GM23338 (cell line): ENCODE results near the gene PCNX3. TPM values are rescaled to one million over a fixed set of nuclear protein-coding genes. Genes with fewer than 3 reads are reported as not detected.

Experiments
- ATAC-seq: fragments of 200-7000 bp; cut with Tn5 transposase; 3 replicates; pipeline ENCODE4 v1.9.1; 2020
- DNase-seq: peaks from one replicate; pipeline ENCODE4 v3.0.0-alpha.2; 2015; ENCODE audit warnings: low spot score
- H2AFZ ChIP-seq: fragments of 200-600 bp; sonication (generic); 2 replicates; pipeline ENCODE4 v1.8.0; 2016; ENCODE audit warnings: antibody characterized with exemption, mild to moderate bottlenecking, moderate library complexity
- H3F3A ChIP-seq: fragments of 200-600 bp; sonication (generic); replicated peaks from 2 replicates; pipeline ENCODE4 v1.8.0; 2017; ENCODE audit warnings: antibody characterized with exemption, mixed run types, low read depth
- H3K27ac ChIP-seq: fragments of 200-600 bp; sonication (generic); 2 replicates; pipeline ENCODE4 v1.6.1; 2016; ENCODE audit warnings: low read depth
- H3K27me3 ChIP-seq: fragments of 200-600 bp; sonication (generic); 2 replicates; pipeline ENCODE4 v1.8.0; 2016; ENCODE audit warnings: mild to moderate bottlenecking, mixed run types, moderate library complexity; ENCODE audit not compliant: insufficient read depth
- H3K36me3 ChIP-seq: fragments of 200-600 bp; sonication (generic); 2 replicates; pipeline ENCODE4 v1.8.0; 2016; ENCODE audit warnings: mild to moderate bottlenecking; ENCODE audit not compliant: insufficient read depth
- H3K4me1 ChIP-seq: fragments of 200-600 bp; sonication (generic); 2 replicates; pipeline ENCODE4 v1.8.0; 2016; ENCODE audit warnings: mild to moderate bottlenecking, moderate library complexity; ENCODE audit not compliant: insufficient read depth
- H3K4me2 ChIP-seq: fragments of 200-600 bp; sonication (generic); 2 replicates; pipeline ENCODE4 v1.7.1; 2017; ENCODE audit warnings: mixed run types
- H3K4me3 ChIP-seq: fragments of 200-600 bp; sonication (generic); 2 replicates; pipeline ENCODE4 v1.6.1; 2016; ENCODE audit warnings: mixed run types
- H3K79me2 ChIP-seq: fragments of 200-600 bp; sonication (generic); replicated peaks from 2 replicates; pipeline ENCODE4 v1.8.0; 2017; ENCODE audit warnings: mild to moderate bottlenecking; ENCODE audit not compliant: insufficient read depth
- H3K9me2 ChIP-seq: fragments of 200-600 bp; sonication (generic); 2 replicates; pipeline ENCODE4 v1.8.0; 2017; ENCODE audit not compliant: insufficient read depth
- H4K20me1 ChIP-seq: fragments of 200-600 bp; sonication (generic); replicated peaks from 2 replicates; pipeline ENCODE4 v1.8.0; 2017; ENCODE audit warnings: mild to moderate bottlenecking; ENCODE audit not compliant: insufficient read depth
- H3K27ac Mint-ChIP-seq: 2 replicates; pipeline ENCODE4 v1.8.0; 2020; ENCODE audit warnings: inconsistent platforms, mild to moderate bottlenecking, moderate library complexity, mixed read lengths
- H3K27me3 Mint-ChIP-seq: 3 replicates; pipeline ENCODE4 v1.8.0; 2022; ENCODE audit warnings: low read depth, mild to moderate bottlenecking, moderate library complexity, mixed read lengths, inconsistent platforms; ENCODE audit not compliant: insufficient read depth, poor library complexity
- H3K36me3 Mint-ChIP-seq: 3 replicates; pipeline ENCODE4 v1.8.0; 2021; ENCODE audit warnings: low read depth, mild to moderate bottlenecking, inconsistent platforms, moderate library complexity, mixed read lengths
- H3K4me1 Mint-ChIP-seq: 3 replicates; pipeline ENCODE4 v1.8.0; 2020; ENCODE audit warnings: mild to moderate bottlenecking, inconsistent platforms, mixed read lengths
- H3K4me3 Mint-ChIP-seq: 3 replicates; pipeline ENCODE4 v1.8.0; 2021; ENCODE audit warnings: moderate library complexity, mild to moderate bottlenecking, inconsistent platforms, mixed read lengths
- H3K9me3 Mint-ChIP-seq: 3 replicates; pipeline ENCODE4 v1.8.0; 2020; ENCODE audit warnings: moderate library complexity, mild to moderate bottlenecking, inconsistent platforms, mixed read lengths
- CREB1 ChIP-seq: fragments of 250-450 bp; sonication (Bioruptor Pico); IDR thresholded peaks from 2 replicates; pipeline ENCODE4 v1.5.0; 2020; ENCODE audit warnings: low read depth, mild to moderate bottlenecking, moderate library complexity
- EZH2phosphoT487 ChIP-seq: fragments of 200-600 bp; sonication (generic); IDR thresholded peaks from one replicate; pipeline ENCODE4 v1.8.1; 2018; ENCODE audit warnings: antibody characterized with exemption; ENCODE audit not compliant: unreplicated experiment
- JUNB ChIP-seq: IDR thresholded peaks from one replicate; pipeline ENCODE4 v1.6.1; 2016; ENCODE audit warnings: antibody characterized with exemption; ENCODE audit not compliant: unreplicated experiment
- NANOG ChIP-seq: IDR thresholded peaks from 2 replicates; pipeline ENCODE4 v1.6.1; 2016; ENCODE audit warnings: antibody characterized with exemption, borderline replicate concordance
- POLR2AphosphoS5 ChIP-seq: IDR thresholded peaks from 2 replicates; pipeline ENCODE4 v1.6.1; 2016; ENCODE audit warnings: antibody characterized with exemption, low read depth
- ZNF331 ChIP-seq: fragments of 250-450 bp; sonication (Bioruptor Pico); IDR thresholded peaks from 2 replicates; pipeline ENCODE4 v1.5.0; 2020; ENCODE audit warnings: low read depth, mild to moderate bottlenecking, moderate library complexity
- polyA plus RNA-seq: library from polyadenylated mRNA; unstranded; fragments of >200 nt; fragmentation: Nextera tagmentation; extraction: Ambion mirVana; gene quantifications from 2 replicates; pipeline ENCODE4 v1.2.1, GENCODE V29; 2016
- total RNA-seq: library from RNA; depleted of rRNA; stranded (reverse); fragments of >200 nt; shearing (Covaris generic); gene quantifications from 2 replicates; pipeline ENCODE4 v1.2.3, GENCODE V29; 2014
- TF ChIP-seq, protein P1 (sequence below): fragments of 250-450 bp; sonication (Bioruptor Pico); IDR thresholded peaks from 2 replicates; pipeline ENCODE4 v1.5.0; 2020; ENCODE audit warnings: mild to moderate bottlenecking, moderate library complexity
- TF ChIP-seq, protein P2 (sequence below): IDR thresholded peaks from 2 replicates; pipeline ENCODE4 v1.6.1; 2016; ENCODE audit warnings: antibody characterized with exemption
- TF ChIP-seq, protein P3 (sequence below): IDR thresholded peaks from one replicate; pipeline ENCODE4 v1.6.1; 2018; ENCODE audit warnings: antibody characterized with exemption; ENCODE audit not compliant: unreplicated experiment

Gene PCNX3
- total and polyA plus RNA-seq, 2 experiments from 2014 or later, result 8.7 to 52.2 TPM

DNA sequence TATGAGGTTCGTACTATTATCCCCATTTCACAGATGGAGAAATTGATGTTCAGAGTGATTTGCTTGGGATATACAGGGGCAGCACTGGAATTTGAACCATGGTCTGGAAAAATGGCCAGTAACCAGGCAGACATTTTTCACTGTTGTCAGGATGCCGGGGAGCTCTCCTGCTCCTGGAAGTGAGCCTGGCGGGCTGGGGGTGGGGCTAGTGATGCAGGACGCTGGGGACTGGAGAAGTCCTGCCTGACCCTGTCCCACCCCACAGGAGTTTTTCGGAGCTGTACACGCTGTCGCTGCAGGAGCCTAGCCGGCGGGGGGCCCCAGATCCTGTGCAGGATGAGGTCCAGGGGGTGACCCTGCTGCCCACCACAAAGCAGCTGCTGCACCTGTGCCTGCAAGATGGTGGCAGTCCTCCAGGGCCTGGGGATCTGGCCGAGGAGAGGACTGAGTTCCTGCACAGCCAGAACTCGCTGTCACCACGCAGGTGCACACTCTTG lies 33.5 kb downstream of the PCNX3 start (continued):
- TF ChIP-seq, protein P1, sequence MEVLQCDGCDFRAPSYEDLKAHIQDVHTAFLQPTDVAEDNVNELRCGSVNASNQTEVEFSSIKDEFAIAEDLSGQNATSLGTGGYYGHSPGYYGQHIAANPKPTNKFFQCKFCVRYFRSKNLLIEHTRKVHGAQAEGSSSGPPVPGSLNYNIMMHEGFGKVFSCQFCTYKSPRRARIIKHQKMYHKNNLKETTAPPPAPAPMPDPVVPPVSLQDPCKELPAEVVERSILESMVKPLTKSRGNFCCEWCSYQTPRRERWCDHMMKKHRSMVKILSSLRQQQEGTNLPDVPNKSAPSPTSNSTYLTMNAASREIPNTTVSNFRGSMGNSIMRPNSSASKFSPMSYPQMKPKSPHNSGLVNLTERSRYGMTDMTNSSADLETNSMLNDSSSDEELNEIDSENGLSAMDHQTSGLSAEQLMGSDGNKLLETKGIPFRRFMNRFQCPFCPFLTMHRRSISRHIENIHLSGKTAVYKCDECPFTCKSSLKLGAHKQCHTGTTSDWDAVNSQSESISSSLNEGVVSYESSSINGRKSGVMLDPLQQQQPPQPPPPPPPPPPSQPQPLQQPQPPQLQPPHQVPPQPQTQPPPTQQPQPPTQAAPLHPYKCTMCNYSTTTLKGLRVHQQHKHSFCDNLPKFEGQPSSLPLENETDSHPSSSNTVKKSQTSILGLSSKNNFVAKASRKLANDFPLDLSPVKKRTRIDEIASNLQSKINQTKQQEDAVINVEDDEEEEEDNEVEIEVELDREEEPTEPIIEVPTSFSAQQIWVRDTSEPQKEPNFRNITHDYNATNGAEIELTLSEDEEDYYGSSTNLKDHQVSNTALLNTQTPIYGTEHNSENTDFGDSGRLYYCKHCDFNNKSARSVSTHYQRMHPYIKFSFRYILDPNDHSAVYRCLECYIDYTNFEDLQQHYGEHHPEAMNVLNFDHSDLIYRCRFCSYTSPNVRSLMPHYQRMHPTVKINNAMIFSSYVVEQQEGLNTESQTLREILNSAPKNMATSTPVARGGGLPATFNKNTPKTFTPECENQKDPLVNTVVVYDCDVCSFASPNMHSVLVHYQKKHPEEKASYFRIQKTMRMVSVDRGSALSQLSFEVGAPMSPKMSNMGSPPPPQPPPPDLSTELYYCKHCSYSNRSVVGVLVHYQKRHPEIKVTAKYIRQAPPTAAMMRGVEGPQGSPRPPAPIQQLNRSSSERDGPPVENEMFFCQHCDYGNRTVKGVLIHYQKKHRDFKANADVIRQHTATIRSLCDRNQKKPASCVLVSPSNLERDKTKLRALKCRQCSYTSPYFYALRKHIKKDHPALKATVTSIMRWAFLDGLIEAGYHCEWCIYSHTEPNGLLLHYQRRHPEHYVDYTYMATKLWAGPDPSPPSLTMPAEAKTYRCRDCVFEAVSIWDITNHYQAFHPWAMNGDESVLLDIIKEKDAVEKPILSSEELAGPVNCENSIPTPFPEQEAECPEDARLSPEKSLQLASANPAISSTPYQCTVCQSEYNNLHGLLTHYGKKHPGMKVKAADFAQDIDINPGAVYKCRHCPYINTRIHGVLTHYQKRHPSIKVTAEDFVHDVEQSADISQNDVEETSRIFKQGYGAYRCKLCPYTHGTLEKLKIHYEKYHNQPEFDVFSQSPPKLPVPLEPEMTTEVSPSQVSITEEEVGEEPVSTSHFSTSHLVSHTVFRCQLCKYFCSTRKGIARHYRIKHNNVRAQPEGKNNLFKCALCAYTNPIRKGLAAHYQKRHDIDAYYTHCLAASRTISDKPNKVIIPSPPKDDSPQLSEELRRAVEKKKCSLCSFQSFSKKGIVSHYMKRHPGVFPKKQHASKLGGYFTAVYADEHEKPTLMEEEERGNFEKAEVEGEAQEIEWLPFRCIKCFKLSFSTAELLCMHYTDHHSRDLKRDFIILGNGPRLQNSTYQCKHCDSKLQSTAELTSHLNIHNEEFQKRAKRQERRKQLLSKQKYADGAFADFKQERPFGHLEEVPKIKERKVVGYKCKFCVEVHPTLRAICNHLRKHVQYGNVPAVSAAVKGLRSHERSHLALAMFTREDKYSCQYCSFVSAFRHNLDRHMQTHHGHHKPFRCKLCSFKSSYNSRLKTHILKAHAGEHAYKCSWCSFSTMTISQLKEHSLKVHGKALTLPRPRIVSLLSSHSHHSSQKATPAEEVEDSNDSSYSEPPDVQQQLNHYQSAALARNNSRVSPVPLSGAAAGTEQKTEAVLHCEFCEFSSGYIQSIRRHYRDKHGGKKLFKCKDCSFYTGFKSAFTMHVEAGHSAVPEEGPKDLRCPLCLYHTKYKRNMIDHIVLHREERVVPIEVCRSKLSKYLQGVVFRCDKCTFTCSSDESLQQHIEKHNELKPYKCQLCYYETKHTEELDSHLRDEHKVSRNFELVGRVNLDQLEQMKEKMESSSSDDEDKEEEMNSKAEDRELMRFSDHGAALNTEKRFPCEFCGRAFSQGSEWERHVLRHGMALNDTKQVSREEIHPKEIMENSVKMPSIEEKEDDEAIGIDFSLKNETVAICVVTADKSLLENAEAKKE (CRISPR knock-in tag), result no peak
- no peak for TF ChIP-seq ZNF331
- TF ChIP-seq, protein P2, sequence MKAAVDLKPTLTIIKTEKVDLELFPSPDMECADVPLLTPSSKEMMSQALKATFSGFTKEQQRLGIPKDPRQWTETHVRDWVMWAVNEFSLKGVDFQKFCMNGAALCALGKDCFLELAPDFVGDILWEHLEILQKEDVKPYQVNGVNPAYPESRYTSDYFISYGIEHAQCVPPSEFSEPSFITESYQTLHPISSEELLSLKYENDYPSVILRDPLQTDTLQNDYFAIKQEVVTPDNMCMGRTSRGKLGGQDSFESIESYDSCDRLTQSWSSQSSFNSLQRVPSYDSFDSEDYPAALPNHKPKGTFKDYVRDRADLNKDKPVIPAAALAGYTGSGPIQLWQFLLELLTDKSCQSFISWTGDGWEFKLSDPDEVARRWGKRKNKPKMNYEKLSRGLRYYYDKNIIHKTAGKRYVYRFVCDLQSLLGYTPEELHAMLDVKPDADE, result no peak
- no peak for TF ChIP-seq JUNB
- TF ChIP-seq NANOG, result no peak
- no peak for TF ChIP-seq POLR2AphosphoS5

DNA sequence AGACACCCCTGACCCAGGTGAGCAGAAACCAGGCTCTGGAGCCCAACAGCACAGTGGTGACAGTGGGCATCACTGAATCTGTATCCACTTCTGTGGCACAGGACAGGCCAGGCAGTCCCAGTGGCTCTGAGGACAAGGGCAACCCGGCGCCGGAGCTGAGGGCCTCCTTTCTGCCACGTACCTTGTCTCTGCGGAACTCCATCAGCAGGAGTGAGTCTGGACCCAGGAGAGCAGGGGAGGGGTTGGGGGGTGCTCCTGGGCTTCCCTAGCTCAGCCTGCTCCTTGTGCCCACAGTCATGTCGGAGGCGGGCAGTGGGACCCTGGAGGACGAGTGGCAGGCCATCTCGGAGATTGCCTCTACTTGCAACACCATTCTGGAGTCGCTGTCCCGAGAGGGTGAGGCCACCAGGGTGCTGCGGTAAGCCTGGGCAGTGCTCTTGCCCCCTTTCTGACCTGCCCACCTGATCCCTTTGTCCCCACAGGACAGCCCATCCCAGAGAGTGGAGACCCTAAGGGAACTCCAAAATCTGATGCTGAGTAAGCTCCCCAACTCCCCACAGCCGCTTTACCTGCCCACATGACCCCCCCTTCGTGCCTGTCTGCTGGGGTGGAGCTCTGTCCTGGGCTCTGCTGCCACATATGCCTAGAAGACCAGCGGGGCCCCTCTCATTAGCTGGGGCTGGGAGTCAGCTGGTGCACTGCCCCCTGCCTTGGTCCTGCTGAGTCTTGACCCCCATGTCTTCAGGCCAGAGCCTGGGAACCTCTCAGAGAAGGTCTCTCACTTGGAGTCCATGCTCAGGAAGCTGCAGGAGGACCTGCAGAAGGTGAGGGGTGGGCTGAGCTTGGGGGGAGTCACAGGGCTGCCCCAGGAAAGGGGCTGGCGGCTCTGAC lies 34.3 kb downstream of the PCNX3 start:
- no peak overlapping the region for H3K4me2 ChIP-seq
- no peak overlapping the region for H2AFZ ChIP-seq
- Mint-ChIP-seq H3K27me3 (peaks cover 19% of the 10 kb centered on the region), H3K27ac (no peak overlapping the region), H3K36me3 (peaks cover 11% of the 10 kb centered on the region), H3K4me3 (no peak overlapping the region), H3K9me3 (no peaks in the 10 kb centered on the region), H3K4me1 (peaks cover 25% of the 10 kb centered on the region)
- H3K27ac ChIP-seq, result no peak overlapping the region
- no peak overlapping the region for H3K4me3 ChIP-seq
- peaks cover 21% of the 10 kb centered on the region for H3K4me1 ChIP-seq
- H3F3A ChIP-seq, result peaks cover 18% of the 10 kb centered on the region
- no peak for ATAC-seq
- H3K9me2 ChIP-seq, result no peaks in the 10 kb centered on the region
- DNase-seq, result no peak
- H3K79me2 ChIP-seq, result no peaks in the 10 kb centered on the region
- no peaks in the 10 kb centered on the region; the same call in 1 of the 2 replicates for H4K20me1 ChIP-seq
- no peaks in the 10 kb centered on the region for H3K36me3 ChIP-seq
- H3K27me3 ChIP-seq, result no peaks in the 10 kb centered on the region
- TF ChIP-seq POLR2AphosphoS5 (no peak), CREB1 (CRISPR knock-in tag) (no peak), EZH2phosphoT487 (no peak), ZNF331 (no peak)
- TF ChIP-seq, protein P3, sequence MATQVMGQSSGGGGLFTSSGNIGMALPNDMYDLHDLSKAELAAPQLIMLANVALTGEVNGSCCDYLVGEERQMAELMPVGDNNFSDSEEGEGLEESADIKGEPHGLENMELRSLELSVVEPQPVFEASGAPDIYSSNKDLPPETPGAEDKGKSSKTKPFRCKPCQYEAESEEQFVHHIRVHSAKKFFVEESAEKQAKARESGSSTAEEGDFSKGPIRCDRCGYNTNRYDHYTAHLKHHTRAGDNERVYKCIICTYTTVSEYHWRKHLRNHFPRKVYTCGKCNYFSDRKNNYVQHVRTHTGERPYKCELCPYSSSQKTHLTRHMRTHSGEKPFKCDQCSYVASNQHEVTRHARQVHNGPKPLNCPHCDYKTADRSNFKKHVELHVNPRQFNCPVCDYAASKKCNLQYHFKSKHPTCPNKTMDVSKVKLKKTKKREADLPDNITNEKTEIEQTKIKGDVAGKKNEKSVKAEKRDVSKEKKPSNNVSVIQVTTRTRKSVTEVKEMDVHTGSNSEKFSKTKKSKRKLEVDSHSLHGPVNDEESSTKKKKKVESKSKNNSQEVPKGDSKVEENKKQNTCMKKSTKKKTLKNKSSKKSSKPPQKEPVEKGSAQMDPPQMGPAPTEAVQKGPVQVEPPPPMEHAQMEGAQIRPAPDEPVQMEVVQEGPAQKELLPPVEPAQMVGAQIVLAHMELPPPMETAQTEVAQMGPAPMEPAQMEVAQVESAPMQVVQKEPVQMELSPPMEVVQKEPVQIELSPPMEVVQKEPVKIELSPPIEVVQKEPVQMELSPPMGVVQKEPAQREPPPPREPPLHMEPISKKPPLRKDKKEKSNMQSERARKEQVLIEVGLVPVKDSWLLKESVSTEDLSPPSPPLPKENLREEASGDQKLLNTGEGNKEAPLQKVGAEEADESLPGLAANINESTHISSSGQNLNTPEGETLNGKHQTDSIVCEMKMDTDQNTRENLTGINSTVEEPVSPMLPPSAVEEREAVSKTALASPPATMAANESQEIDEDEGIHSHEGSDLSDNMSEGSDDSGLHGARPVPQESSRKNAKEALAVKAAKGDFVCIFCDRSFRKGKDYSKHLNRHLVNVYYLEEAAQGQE, result no peak
